Posterior vena cava (tissue), 2 donors: ENCODE results near the gene WDR6. TPM values are rescaled to one million over a fixed set of nuclear protein-coding genes. Genes with fewer than 3 reads are reported as not detected.
A peak's percentile ranks its signal among the peaks of the same experiment; 100 is the strongest.

Source experiments
- DNase-seq: peaks from one replicate; pipeline ENCODE4 v3.0.0-alpha.2; 2020; ENCODE audit warnings: low spot score
- intact Hi-C, 2 donors: fragments of 100-400 bp; cut with DNase I; formaldehyde crosslinking; loops; one replicate each; pipeline versions ENCODE4 v1.14.1 to v1.14.2; 2022 to 2023
- total RNA-seq, 2 donors: library from RNA; stranded (reverse); fragmentation: NEBNext Ultra II Directional; extraction: Animal tissue kit (Norgen Biotek cat#: 25700); gene quantifications; one replicate each; pipeline ENCODE4 v1.2.1, GENCODE V29; 2021
- donor health status: DM: yes; HTN: yes; CAD: no.
- donor health status: DM: yes; HTN: yes; CAD: no.

Gene WDR6
- total RNA-seq, 2 donors from 2014 or later = 72.9 to 95.5 TPM

GRCh38 chr3:49013113-49013737, 6.0 kb downstream of the WDR6 start:
- DNase-seq = no peak
- intact Hi-C loops = no loop called here

- intact Hi-C loops = no loop called here
- DNase-seq = no peak
Measured at GRCh38 chr3:49013738-49014660, 6.8 kb downstream of the WDR6 start.

DNA sequence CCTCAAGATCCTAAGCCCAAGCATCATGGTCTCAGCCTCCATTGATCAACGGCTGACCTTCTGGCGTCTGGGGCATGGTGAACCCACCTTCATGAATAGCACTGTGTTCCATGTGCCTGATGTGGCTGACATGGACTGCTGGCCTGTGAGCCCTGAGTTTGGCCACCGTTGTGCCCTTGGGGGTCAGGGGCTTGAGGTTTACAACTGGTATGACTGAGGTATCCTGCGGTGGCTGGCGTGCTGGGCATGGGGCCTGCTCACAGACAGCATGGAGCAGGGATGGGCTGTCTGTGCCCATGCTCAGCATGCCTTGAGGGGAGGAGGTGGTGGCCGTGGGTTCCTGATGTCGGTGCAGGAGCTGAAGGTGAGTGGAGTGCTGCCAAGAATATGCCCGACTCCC, 7.9 kb downstream of the WDR6 start:
- no peak for DNase-seq
- intact Hi-C loops = no loop called here

DNA sequence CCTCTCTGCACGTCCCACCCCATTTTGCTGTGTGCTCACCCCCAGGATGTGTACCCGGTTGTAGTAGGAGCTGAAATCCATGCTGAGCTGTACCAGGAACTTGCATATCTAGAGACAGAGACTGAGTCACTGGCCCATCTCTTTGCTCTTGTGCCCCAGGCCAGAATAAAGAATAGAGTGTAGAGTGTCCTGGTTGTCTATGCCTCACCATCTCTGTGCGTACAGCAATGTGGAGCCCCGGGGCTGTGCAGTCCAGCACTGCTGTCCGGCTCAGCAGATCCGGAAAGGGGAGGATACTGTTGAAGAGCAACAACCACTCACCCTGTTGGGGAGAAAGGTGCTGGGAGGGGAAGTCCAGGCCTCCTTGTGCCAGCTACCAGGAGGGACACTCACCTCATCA, 8.6 kb downstream of the WDR6 start:
- no peak for DNase-seq
- intact Hi-C loops = no loop called here

DNA sequence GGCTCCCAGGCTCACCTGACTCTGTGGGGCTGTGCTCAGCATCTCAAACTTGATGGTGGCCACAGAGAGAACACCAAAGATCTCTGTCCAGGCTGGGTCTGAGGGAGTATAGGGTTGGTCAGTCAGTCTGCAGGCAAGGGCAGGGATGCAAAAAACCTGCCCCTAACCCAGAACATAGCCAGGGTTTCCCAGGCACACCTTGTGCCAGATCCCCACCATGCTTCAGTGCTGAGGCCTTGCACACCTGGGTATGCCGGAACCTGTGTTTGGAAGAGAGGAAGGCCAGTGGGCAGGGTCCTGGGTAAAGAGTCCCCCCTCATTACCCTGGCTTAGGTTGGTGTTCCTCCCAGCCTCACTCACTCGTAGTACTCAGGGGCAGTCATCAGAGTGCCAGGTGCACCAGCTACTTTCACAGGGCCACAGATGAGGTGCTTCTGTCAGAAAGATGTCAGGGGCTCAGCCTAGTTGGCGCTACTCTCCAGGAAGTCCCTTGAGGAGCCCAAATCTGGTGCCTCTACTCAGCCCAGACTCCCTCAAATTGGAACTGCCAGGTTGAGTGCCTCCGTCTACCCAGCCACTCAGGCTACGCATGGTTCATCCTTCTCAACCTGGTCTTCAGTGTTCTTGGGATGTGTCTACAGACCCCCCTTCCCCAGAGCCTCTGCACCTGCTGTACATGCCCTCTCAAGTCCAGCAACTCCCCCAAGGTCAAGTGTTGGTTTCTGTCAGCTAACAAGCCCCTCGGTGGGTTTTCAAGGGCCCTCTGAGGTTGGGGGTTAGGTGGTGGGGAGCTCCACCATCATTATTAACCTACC, 9.4 kb downstream of the WDR6 start:
- intact Hi-C loops = no loop called here
- DNase-seq = no peak

- DNase-seq = no peak
- intact Hi-C loops = no loop called here
Measured at GRCh38 chr3:49017229-49017970, 10.2 kb downstream of the WDR6 start.

- peak; percentile 88 for DNase-seq
- intact Hi-C loops = no loop called here
Measured at GRCh38 chr3:49017971-49018706, 10.9 kb downstream of the WDR6 start, which contains the start of gene DALRD3. DALRD3 (minus strand) TSS chr3:49018580; CDS start chr3:49018564, 16 bp downstream.

- DNase-seq = no peak
- intact Hi-C loops = no loop called here
Measured at GRCh38 chr3:49018707-49019006, 11.5 kb downstream of the WDR6 start.

DNA sequence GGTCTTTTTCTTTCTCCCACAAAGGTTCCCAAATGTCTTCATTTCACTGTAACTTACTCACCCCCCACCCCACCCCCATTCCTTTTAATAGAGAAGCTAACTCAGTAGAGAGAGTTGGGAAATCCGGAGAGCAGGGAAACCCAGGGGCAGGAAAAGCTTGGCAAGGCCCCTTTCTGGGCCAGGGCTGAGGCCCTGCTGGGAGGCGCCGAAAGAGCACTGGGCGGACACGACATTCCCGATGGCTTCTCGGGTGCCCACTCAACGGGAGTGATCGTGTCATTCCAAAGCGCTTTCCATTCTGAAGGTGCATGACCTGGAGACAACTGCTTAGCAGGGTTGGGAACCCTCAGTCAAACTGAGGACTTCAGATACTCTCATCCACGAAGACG, 12.7 kb downstream of the WDR6 start:
- DNase-seq = no peak
- intact Hi-C loops = loop anchor here in 1 of 2 donors (5.0 kb wide), 1 partner anchor 72 kb away; the partner anchor contains the start of gene QRICH1

GRCh38 chr3:49020330-49021212, 13.4 kb downstream of the WDR6 start:
- intact Hi-C loops = loop anchor here in 1 of 2 donors (5.0 kb wide), 1 partner anchor 72 kb away; the partner anchor contains the start of gene QRICH1
- peak; percentile 92 for DNase-seq

DNA sequence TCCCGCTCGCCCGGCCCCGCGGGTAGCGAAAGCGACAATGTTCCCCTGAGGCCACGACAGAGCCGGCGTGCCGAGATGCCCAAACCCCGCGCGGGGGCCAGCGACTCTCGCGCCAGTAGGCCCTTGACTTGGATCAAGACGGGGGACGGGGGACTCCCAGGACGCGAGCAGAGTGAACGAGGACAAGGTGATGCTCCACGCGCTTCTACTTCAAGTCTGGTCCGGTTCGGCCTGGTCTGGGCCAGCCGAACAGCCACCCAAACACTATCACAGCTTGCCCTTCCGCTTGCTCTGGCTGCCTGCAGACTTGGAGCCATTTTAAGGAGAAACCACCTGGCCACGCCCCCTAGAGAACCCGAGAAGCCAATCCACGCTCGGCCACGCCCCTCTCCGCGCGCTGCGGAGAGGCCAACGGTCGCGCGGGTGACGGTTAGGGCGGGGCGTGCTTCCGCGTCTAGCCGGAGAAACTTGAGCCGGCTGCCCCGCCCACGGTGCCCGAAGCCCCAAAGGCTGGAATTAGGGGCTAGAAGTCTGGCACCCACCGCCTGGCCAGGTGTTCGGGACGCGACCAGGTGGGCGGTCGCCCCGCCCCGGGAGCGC, 14.1 kb downstream of the WDR6 start:
- DNase-seq = peak; percentile 100
- intact Hi-C loops = loop anchor here in 1 of 2 donors (5.0 kb wide), 1 partner anchor 71 kb away; the partner anchor contains the start of gene QRICH1

DNA sequence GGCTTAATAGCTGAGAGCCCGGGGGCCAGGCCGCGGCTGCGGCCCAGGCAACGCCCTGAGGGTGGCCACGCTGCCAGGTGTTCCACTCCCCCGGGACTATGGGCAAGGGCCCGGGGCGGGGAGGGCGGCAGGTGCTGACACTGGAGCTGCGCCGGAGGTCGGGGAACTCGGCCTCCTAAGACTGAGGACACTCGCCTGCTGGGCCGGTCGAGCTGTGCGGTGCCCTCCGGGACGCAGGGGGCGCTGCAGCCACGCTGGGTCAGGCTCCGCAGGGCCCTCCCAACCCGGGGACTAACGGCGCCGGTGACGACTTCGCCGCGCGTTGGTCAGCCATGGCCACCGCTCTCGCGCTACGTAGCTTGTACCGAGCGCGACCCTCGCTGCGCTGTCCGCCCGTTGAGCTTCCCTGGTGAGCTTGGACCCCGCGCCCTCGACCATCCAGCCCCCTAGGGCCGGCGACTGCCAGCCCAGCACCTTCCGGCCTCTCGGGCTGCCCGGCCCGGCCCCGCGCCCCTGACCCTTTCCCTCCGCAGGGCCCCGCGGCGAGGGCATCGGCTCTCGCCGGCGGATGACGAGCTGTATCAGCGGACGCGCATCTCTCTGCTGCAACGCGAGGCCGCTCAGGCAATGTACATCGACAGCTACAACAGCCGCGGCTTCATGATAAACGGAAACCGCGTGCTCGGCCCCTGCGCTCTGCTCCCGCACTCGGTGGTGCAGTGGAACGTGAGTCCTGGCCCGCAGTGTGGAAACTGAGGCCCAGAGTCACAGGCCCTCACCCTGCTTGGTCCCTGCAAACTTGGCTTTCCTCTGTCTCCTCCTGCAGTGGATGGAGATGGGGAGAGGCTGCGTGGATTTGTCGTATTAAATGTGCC, 14.9 kb downstream of the WDR6 start, which contains the start of gene NDUFAF3:
TSS of gene NDUFAF3 (plus strand) at position 309 of the 875 bp plus-strand sequence. CDS start at position 333, 24 bp downstream.
- DNase-seq = peak; percentile 98
- intact Hi-C loops = loop anchor here in 1 of 2 donors (5.0 kb wide), 1 partner anchor 70 kb away; the partner anchor contains the start of gene QRICH1

- no peak for DNase-seq
- intact Hi-C loops = loop anchor here in 1 of 2 donors (5.0 kb wide), 1 partner anchor 70 kb away; the partner anchor contains the start of gene QRICH1
Measured at GRCh38 chr3:49022688-49023171, 15.5 kb downstream of the WDR6 start.

DNA sequence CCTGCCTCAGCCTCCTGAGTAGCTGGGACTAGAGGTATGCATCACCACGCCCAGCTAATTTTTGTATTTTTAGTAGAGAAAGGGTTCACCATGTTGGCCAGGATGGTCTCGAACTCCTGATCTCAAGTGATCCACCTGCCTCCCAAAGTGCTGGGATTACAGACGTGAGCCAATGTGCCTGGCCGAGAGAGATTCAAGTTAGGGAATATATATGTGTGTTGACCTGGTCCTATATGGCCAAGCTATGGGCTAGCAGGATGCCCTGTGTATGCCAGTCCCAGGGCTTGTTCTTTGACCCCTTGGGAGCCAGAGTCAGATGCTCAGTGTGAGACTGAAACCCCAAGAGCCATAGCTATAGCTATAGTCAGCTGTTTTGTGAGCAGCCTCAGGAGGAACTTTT, 16.6 kb downstream of the WDR6 start:
- intact Hi-C loops = loop anchor here in 1 of 2 donors (5.0 kb wide), 1 partner anchor 69 kb away; the partner anchor contains the start of gene QRICH1
- DNase-seq = no peak

DNA sequence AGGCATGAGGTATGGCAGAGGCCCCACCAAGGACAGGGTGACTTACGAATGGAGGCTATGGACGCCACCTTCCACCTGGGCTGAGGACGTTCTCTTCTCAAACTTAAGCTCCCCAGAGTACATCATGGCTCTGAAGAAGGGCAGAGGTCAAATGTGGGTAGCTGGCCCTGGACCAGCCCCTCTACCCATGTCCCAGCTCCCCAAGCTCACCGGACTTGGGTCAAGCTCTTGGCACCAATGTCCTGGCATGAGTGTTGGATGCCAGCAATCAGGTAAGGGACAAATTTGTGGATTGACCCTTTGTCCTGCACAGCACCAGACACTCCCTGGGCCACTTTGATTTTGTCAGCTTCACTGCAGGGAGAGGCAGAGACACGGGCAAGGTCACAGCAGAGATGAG, 17.3 kb downstream of the WDR6 start:
- no peak for DNase-seq

More for the DNA sequence above, 17.3 kb downstream of the WDR6 start:
- intact Hi-C loops = loop anchor here in 1 of 2 donors (5.0 kb wide), 1 partner anchor 68 kb away; the partner anchor contains the start of gene QRICH1
